Subcutaneous adipose tissue (tissue), 4 donors: ENCODE data around the gene ZNF467. TPM values are rescaled to one million over a fixed set of nuclear protein-coding genes. Genes with fewer than 3 reads are reported as not detected.

Experiments
- total RNA-seq, 4 donors: library from RNA; depleted of rRNA; stranded (reverse); fragments of >200 nt; gene quantifications; one replicate each; pipeline ENCODE4 v1.1.0, GENCODE V29; 2016
- TF ChIP-seq, protein P1 (sequence below): fragments of 450-650 bp; IDR thresholded peaks from one replicate; pipeline ENCODE4 v1.5.1; 2016; ENCODE audit warnings: low read depth, mild to moderate bottlenecking, control low read depth, antibody characterized with exemption, moderate library complexity

Gene ZNF467
- total RNA-seq, 4 donors from 2014 or later: 3.6 to 21.5 (median 4.6) TPM

DNA sequence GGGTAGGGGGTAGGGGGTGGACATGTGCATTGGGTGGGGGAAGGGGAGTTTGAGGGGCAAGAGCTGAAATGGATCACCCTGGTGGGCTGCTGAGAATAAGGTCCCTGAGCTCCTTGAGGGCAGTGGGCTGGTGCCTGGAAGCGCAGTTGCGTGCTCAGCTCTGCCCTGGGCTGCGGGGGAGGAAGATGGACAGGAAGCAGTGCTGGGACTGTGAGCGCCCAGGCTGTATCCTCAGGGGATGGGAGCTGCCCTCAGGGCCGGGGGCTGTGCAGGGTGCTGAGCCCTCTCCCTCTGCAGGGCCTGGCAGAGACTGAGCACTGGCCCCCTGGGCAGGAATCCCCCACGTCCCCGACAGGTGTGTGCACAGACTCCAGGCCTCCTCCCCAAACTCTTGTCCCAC is 24.4 kb upstream of the ZNF467 start:
- TF ChIP-seq, protein P1, sequence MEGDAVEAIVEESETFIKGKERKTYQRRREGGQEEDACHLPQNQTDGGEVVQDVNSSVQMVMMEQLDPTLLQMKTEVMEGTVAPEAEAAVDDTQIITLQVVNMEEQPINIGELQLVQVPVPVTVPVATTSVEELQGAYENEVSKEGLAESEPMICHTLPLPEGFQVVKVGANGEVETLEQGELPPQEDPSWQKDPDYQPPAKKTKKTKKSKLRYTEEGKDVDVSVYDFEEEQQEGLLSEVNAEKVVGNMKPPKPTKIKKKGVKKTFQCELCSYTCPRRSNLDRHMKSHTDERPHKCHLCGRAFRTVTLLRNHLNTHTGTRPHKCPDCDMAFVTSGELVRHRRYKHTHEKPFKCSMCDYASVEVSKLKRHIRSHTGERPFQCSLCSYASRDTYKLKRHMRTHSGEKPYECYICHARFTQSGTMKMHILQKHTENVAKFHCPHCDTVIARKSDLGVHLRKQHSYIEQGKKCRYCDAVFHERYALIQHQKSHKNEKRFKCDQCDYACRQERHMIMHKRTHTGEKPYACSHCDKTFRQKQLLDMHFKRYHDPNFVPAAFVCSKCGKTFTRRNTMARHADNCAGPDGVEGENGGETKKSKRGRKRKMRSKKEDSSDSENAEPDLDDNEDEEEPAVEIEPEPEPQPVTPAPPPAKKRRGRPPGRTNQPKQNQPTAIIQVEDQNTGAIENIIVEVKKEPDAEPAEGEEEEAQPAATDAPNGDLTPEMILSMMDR: no peak

DNA sequence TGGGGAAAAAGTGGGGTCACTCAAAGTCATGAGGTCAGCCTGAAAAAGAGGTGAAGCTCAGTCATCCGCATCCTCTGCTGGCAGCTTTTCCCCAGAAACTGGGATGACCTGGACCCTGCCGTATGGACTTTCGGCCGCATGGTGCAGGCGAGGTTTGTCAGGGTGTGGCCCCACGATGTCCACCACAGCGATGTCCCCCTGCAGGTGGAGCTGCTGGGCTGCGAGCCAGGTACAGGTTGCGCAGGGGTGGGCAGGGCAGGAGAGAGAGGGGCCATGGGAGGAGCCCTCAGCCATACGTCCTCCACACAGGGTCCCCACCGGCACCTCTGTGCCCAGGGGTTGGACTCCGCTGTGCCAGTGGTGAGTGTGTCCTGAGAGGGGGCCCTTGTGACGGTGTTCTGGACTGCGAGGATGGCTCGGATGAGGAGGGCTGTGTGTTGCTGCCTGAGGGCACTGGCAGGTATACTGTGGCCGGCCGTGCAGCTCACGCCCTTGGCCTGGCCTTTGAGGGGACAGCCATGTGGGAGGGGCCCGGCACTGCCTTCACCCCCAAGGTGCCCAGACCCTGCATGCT is 23.0 kb upstream of the ZNF467 start:
- TF ChIP-seq, protein P1: no peak

DNA sequence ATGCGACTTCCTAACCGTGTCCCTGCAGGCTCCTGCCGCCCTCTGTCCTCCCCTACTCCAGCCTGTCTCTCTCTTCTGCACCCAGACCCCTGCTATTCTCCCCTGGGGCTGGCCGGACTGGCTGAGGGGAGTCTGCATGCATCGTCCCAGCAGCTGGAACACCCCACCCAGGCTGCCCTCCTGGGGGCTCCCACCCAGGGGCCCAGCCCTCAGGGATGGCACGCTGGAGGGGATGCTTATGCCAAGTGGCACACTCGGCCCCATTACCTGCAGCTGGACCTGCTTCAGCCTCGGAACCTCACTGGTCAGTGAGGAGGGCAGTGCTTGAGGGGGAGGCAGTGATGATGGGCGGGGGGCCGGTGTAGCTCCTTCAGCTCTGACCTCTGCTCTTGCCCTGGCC is 21.7 kb upstream of the ZNF467 start:
- TF ChIP-seq, protein P1: no peak

DNA sequence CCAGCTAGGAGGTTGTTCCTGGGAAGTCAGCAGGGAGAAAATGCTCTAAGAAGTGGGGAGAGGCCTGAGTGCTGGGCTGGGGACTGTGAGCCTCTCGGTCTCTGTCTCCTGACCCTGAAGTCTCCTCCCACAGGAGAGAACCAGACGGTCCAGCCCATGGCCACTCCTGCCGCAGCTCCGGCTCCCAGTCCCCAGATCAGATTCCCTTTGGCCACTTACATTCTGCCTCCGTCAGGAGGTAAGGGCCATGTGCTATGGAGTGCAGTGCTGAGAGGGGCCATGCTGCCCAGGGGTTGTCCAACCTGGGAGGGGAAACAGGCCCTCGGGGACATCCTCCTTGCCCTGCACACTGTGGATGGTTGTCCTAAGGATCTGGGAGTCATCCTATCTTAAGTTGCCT is 21.3 kb upstream of the ZNF467 start:
- TF ChIP-seq, protein P1: no peak

DNA sequence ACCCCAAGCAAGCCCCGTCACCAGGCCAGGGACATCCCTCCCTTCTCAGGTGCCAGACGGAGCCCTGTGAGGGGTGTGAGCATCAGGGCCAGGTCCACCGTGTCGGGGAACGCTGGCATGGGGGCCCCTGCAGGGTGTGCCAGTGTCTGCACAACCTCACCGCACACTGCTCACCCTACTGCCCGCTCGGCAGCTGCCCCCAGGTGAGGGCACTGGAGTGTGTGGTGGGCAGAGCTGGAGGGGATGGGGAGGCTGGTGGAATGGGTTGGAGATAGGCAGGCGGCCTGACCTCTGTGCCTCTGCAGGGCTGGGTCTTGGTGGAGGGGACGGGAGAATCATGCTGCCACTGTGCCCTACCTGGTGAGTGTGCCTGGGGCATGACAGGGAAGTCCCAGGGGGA is 19.9 kb upstream of the ZNF467 start:
- TF ChIP-seq, protein P1: no peak

DNA sequence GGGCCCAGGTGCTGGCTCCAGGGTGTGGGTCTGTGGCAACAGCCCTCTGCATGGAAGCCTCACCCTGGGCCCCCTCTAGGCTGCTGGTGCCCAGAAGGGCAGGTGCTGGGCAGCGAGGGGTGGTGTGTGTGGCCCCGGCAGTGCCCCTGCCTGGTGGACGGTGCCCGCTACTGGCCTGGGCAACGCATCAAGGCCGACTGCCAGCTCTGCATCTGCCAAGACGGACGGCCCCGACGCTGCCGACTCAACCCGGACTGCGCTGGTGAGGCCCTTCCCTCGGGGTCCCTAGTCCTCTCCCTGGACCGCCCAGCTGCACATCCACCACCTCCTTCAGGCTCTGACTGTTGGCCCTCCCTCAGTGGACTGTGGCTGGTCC is 18.8 kb upstream of the ZNF467 start:
- TF ChIP-seq, protein P1: no peak

DNA sequence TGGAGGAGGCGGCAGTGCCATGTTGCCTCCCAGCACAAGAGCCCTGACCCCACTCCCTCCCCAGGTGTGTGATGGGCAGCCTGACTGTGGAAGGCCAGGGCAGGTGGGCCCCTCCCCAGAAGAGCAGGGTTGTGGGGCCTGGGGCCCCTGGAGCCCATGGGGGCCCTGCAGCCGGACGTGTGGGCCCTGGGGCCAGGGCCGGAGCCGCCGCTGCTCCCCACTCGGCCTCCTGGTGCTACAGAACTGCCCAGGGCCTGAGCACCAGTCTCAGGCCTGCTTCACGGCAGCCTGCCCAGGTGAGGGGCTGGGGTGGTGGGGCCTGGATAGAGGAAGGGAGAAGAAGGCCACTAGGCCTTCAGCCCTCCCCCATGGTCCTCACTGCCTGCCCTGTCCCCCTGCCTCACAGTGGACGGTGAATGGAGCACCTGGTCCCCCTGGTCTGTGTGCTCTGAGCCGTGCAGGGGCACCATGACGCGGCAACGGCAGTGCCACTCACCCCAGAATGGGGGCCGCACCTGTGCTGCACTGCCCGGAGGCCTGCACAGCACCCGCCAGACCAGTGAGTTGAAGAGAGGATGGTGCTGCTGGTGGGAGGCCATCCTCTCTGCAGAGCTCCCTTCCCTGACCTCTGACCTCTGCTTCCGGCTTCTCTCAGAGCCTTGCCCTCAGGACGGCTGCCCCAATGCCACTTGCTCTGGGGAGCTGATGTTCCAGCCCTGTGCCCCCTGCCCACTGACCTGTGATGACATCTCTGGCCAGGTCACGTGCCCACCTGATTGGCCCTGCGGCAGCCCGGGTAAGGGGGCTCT is 18.2 kb upstream of the ZNF467 start:
- TF ChIP-seq, protein P1: no peak
